AG09319 (cell line): ENCODE data around the gene BRAF.

Experiments
- DNase-seq: peaks from one replicate; pipeline ENCODE4 v3.0.0-alpha.2; 2010; ENCODE audit warnings: low read depth; ENCODE audit errors: extremely low read depth
- CTCF ChIP-seq: IDR thresholded peaks from 2 replicates; pipeline ENCODE4 v1.5.1; 2011; ENCODE audit warnings: low read depth, mild to moderate bottlenecking, inconsistent platforms, low read length, moderate library complexity

The BRAF gene

GRCh38 chr7:140873434-140873833 lies 51.3 kb downstream of the BRAF start:
- DNase-seq: no peak
- no peak for TF ChIP-seq CTCF

GRCh38 chr7:140870003-140870402 lies 54.7 kb downstream of the BRAF start:
- no peak for DNase-seq
- no peak for TF ChIP-seq CTCF

- DNase-seq: no peak
- no peak for TF ChIP-seq CTCF
Measured at GRCh38 chr7:140869430-140869829, 55.3 kb downstream of the BRAF start.

- TF ChIP-seq CTCF: no peak
- DNase-seq: no peak
Measured at GRCh38 chr7:140867467-140868462, 57.0 kb downstream of the BRAF start.

- TF ChIP-seq CTCF: no peak
- no peak for DNase-seq
Measured at GRCh38 chr7:140866926-140867325, 57.8 kb downstream of the BRAF start.

- no peak for DNase-seq
- TF ChIP-seq CTCF: no peak
Measured at GRCh38 chr7:140864732-140865131, 60.0 kb downstream of the BRAF start.

- TF ChIP-seq CTCF: no peak
- DNase-seq: no peak
Measured at GRCh38 chr7:140863867-140864266, 60.9 kb downstream of the BRAF start.
